ENCODE results near the gene HLF. TPM values are rescaled to one million over a fixed set of nuclear protein-coding genes. Genes with fewer than 3 reads are reported as not detected.

The HLF gene
- total RNA-seq, 1 experiment from 2014 or later, result not detected

DNA sequence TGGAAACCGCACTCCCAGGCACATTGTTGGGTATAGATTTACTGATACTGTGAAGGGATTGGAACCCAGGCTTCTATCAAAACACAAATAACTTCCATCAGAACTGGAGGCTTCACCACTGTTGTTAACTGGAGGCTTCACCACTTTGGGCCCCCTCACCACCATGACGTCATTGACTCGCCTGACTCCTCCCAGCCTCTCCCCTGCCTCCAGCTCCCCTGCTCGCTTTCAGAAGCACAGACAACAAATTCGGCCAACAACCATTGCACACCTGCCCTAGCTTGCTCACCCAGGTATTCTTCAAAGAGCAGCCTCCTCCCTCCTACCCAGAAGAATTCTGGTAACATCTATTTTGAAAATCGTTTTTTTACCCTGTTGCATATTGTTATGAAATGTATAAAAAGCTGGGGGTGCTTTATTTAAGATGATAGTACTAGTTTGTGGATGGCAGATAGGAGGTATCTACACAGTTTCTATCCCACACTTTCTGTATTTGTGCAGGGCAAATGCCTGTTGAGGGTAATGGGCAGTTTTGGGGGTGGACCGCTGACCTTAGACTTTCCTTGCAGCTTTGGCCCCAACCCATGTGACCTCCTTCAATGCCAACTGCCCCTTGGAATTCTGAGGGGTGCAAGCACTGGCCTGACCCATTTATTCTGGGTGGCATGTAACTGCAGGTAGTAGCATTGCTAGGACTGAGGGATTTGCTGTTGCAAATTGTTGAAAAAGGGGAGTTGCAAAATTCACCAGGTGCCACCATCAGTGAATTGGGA, 54.1 kb downstream of the HLF start:
- Histone ChIP-seq H3K4me2 (ENCODE audit: low read depth, low read length, poor library complexity, severe bottlenecking) (no peak overlapping the region), H3K36me3 (ENCODE audit: insufficient read depth, low read length) (no peaks in the 10 kb centered on the region), H3K27ac (ENCODE audit: low read length) (no peak overlapping the region), H3K27me3 (ENCODE audit: low read length) (no peaks in the 10 kb centered on the region), H4K20me1 (ENCODE audit: insufficient read depth, low read depth, low read length) (no peaks in the 10 kb centered on the region), H3K79me2 (ENCODE audit: low read length) (no peaks in the 10 kb centered on the region), H3K9ac (ENCODE audit: low read length) (no peak overlapping the region), H2AFZ (ENCODE audit: low read length) (no peak overlapping the region), H3K4me1 (ENCODE audit: low read length) (no peaks in the 10 kb centered on the region), H3K9me2 (replicated peaks; ENCODE audit: insufficient read depth, low read length) (no peaks in the 10 kb centered on the region), H3K4me3 (ENCODE audit: low read length) (no peak overlapping the region), H3K9me3 (ENCODE audit: low read length) (no peaks in the 10 kb centered on the region)
- DNase-seq, result no peak

DNA sequence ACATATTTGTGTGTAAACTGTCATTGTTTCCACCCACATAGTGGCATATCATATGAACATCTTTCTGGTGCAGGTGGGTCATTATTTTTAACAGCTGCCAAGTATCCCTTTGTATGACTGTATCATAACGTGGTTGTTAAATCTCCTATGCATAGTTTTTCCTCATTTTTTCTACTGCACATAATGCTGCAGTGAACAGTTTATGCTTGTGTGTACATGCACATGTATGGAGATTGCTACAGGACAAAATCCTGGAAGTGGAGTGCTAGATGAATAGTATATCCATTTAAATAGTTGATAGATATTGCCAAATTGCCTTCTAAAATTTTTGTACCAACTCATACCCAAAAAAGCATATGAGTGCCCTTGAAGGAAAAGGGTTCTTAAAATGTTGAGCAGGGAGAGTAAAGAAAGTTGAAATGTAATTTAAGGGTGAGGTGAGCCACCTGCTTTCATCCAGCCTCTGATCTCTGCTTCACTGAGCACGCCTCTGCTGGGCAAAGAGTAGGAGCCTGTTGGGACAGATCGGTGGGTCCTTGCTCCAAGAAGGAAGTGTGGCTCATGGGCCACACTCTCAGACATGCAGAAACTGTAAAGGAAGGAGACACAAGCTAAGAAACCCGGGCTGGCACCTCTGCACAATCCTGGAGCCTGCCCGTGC, 55.3 kb downstream of the HLF start:
- Histone ChIP-seq H3K9me3 (ENCODE audit: low read length) (no peaks in the 10 kb centered on the region), H3K27ac (ENCODE audit: low read length) (no peak overlapping the region), H4K20me1 (ENCODE audit: insufficient read depth, low read depth, low read length) (no peaks in the 10 kb centered on the region), H3K4me2 (ENCODE audit: low read depth, low read length, poor library complexity, severe bottlenecking) (no peak overlapping the region), H3K9me2 (replicated peaks; ENCODE audit: insufficient read depth, low read length) (no peaks in the 10 kb centered on the region), H3K4me1 (ENCODE audit: low read length) (no peaks in the 10 kb centered on the region), H3K27me3 (ENCODE audit: low read length) (no peaks in the 10 kb centered on the region), H3K9ac (ENCODE audit: low read length) (no peak overlapping the region), H2AFZ (ENCODE audit: low read length) (no peak overlapping the region), H3K79me2 (ENCODE audit: low read length) (no peaks in the 10 kb centered on the region), H3K4me3 (ENCODE audit: low read length) (no peak overlapping the region), H3K36me3 (ENCODE audit: insufficient read depth, low read length) (no peaks in the 10 kb centered on the region)
- DNase-seq, result no peak

DNA sequence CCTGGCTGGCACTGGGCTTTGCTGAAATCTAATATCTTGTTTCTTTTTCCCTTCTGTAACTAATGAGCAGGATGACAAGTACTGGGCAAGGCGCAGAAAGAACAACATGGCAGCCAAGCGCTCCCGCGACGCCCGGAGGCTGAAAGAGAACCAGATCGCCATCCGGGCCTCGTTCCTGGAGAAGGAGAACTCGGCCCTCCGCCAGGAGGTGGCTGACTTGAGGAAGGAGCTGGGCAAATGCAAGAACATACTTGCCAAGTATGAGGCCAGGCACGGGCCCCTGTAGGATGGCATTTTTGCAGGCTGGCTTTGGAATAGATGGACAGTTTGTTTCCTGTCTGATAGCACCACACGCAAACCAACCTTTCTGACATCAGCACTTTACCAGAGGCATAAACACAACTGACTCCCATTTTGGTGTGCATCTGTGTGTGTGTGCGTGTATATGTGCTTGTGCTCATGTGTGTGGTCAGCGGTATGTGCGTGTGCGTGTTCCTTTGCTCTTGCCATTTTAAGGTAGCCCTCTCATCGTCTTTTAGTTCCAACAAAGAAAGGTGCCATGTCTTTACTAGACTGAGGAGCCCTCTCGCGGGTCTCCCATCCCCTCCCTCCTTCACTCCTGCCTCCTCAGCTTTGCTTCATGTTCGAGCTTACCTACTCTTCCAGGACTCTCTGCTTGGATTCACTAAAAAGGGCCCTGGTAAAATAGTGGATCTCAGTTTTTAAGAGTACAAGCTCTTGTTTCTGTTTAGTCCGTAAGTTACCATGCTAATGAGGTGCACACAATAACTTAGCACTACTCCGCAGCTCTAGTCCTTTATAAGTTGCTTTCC, 56.0 kb downstream of the HLF start:
- Histone ChIP-seq H2AFZ (ENCODE audit: low read length) (no peak overlapping the region), H3K36me3 (ENCODE audit: insufficient read depth, low read length) (no peaks in the 10 kb centered on the region), H4K20me1 (ENCODE audit: insufficient read depth, low read depth, low read length) (no peaks in the 10 kb centered on the region), H3K27me3 (ENCODE audit: low read length) (no peaks in the 10 kb centered on the region), H3K27ac (ENCODE audit: low read length) (no peak overlapping the region), H3K9ac (ENCODE audit: low read length) (no peak overlapping the region), H3K9me2 (replicated peaks; ENCODE audit: insufficient read depth, low read length) (no peaks in the 10 kb centered on the region), H3K4me3 (ENCODE audit: low read length) (no peak overlapping the region), H3K4me1 (ENCODE audit: low read length) (no peaks in the 10 kb centered on the region), H3K4me2 (ENCODE audit: low read depth, low read length, poor library complexity, severe bottlenecking) (no peak overlapping the region), H3K9me3 (ENCODE audit: low read length) (no peaks in the 10 kb centered on the region), H3K79me2 (ENCODE audit: low read length) (no peaks in the 10 kb centered on the region)
- no peak for DNase-seq

DNA sequence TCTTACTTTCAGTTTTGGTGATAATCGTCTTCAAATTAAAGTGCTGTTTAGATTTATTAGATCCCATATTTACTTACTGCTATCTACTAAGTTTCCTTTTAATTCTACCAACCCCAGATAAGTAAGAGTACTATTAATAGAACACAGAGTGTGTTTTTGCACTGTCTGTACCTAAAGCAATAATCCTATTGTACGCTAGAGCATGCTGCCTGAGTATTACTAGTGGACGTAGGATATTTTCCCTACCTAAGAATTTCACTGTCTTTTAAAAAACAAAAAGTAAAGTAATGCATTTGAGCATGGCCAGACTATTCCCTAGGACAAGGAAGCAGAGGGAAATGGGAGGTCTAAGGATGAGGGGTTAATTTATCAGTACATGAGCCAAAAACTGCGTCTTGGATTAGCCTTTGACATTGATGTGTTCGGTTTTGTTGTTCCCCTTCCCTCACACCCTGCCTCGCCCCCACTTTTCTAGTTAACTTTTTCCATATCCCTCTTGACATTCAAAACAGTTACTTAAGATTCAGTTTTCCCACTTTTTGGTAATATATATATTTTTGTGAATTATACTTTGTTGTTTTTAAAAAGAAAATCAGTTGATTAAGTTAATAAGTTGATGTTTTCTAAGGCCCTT, 56.8 kb downstream of the HLF start:
- H3K4me1 ChIP-seq (ENCODE audit: low read length), result no peaks in the 10 kb centered on the region
- no peaks in the 10 kb centered on the region for H3K9me3 ChIP-seq (ENCODE audit: low read length)
- no peak overlapping the region for H3K27ac ChIP-seq (ENCODE audit: low read length)
- H4K20me1 ChIP-seq (ENCODE audit: insufficient read depth, low read depth, low read length), result no peaks in the 10 kb centered on the region
- no peaks in the 10 kb centered on the region for H3K9me2 ChIP-seq (replicated peaks; ENCODE audit: insufficient read depth, low read length)
- no peak overlapping the region for H3K9ac ChIP-seq (ENCODE audit: low read length)
- H3K79me2 ChIP-seq (ENCODE audit: low read length), result no peaks in the 10 kb centered on the region
- no peak overlapping the region for H3K4me2 ChIP-seq (ENCODE audit: low read depth, low read length, poor library complexity, severe bottlenecking)
- no peak overlapping the region for H3K4me3 ChIP-seq (ENCODE audit: low read length)
- no peaks in the 10 kb centered on the region for H3K36me3 ChIP-seq (ENCODE audit: insufficient read depth, low read length)
- no peak for DNase-seq
- no peak overlapping the region for H2AFZ ChIP-seq (ENCODE audit: low read length)
- no peaks in the 10 kb centered on the region for H3K27me3 ChIP-seq (ENCODE audit: low read length)

DNA sequence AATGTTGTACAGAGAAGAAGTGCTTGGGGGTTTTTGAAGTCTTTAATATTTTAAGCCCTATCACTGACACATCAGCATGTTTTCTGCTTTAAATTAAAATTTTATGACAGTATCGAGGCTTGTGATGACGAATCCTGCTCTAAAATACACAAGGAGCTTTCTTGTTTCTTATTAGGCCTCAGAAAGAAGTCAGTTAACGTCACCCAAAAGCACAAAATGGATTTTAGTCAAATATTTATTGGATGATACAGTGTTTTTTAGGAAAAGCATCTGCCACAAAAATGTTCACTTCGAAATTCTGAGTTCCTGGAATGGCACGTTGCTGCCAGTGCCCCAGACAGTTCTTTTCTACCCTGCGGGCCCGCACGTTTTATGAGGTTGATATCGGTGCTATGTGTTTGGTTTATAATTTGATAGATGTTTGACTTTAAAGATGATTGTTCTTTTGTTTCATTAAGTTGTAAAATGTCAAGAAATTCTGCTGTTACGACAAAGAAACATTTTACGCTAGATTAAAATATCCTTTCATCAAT, 57.8 kb downstream of the HLF start:
- H3K4me3 ChIP-seq (ENCODE audit: low read length), result no peak overlapping the region
- no peak overlapping the region for H3K27ac ChIP-seq (ENCODE audit: low read length)
- no peaks in the 10 kb centered on the region for H3K9me2 ChIP-seq (replicated peaks; ENCODE audit: insufficient read depth, low read length)
- H3K27me3 ChIP-seq (ENCODE audit: low read length), result no peaks in the 10 kb centered on the region
- H2AFZ ChIP-seq (ENCODE audit: low read length), result no peak overlapping the region
- no peaks in the 10 kb centered on the region for H4K20me1 ChIP-seq (ENCODE audit: insufficient read depth, low read depth, low read length)
- no peak overlapping the region for H3K9ac ChIP-seq (ENCODE audit: low read length)
- H3K36me3 ChIP-seq (ENCODE audit: insufficient read depth, low read length), result no peaks in the 10 kb centered on the region
- H3K4me2 ChIP-seq (ENCODE audit: low read depth, low read length, poor library complexity, severe bottlenecking), result no peak overlapping the region
- H3K4me1 ChIP-seq (ENCODE audit: low read length), result no peaks in the 10 kb centered on the region
- DNase-seq, result no peak
- no peaks in the 10 kb centered on the region for H3K79me2 ChIP-seq (ENCODE audit: low read length)
- no peaks in the 10 kb centered on the region for H3K9me3 ChIP-seq (ENCODE audit: low read length)

DNA sequence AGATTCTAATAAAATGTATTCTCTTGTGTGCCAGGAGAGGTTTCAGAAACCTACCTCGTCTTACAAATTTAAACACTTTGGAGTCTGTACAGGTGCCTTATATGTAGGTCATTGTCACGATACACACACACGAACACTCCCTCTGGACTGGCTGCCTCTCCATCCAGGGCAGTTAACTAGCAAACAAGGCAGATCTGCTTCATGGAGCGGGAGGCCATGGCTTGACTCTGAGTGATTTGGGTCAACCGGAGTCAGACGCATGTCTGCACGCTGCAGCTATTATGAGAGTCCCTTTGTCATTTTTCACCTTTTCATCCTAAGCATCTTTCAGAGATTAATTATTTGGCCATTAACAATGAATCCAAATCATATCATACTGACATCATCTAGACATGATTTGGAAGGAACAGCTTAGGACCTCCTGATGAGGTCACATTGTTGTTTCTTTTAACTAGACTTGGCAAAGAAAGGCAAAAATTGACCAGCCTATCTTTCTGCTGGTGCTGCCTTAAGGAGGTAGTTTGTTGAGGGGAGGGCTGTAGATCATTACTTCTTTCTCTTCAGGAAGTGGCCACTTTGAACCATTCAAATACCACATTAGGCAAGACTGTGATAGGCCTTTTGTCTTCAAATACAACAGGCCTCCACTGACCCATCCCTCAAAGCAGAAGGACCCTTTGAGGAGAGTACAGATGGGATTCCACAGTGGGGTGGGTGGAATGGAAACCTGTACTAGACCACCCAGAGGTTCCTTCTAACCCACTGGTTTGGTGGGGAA, 58.9 kb downstream of the HLF start:
- Histone ChIP-seq H3K79me2 (ENCODE audit: low read length) (no peaks in the 10 kb centered on the region), H3K9ac (ENCODE audit: low read length) (no peak overlapping the region), H3K36me3 (ENCODE audit: insufficient read depth, low read length) (no peaks in the 10 kb centered on the region), H4K20me1 (ENCODE audit: insufficient read depth, low read depth, low read length) (no peaks in the 10 kb centered on the region), H3K27me3 (ENCODE audit: low read length) (no peaks in the 10 kb centered on the region), H3K4me3 (ENCODE audit: low read length) (no peak overlapping the region), H3K4me2 (ENCODE audit: low read depth, low read length, poor library complexity, severe bottlenecking) (no peak overlapping the region), H3K9me2 (replicated peaks; ENCODE audit: insufficient read depth, low read length) (no peaks in the 10 kb centered on the region), H3K4me1 (ENCODE audit: low read length) (no peaks in the 10 kb centered on the region), H3K27ac (ENCODE audit: low read length) (no peak overlapping the region), H3K9me3 (ENCODE audit: low read length) (no peaks in the 10 kb centered on the region), H2AFZ (ENCODE audit: low read length) (no peak overlapping the region)
- no peak for DNase-seq

DNA sequence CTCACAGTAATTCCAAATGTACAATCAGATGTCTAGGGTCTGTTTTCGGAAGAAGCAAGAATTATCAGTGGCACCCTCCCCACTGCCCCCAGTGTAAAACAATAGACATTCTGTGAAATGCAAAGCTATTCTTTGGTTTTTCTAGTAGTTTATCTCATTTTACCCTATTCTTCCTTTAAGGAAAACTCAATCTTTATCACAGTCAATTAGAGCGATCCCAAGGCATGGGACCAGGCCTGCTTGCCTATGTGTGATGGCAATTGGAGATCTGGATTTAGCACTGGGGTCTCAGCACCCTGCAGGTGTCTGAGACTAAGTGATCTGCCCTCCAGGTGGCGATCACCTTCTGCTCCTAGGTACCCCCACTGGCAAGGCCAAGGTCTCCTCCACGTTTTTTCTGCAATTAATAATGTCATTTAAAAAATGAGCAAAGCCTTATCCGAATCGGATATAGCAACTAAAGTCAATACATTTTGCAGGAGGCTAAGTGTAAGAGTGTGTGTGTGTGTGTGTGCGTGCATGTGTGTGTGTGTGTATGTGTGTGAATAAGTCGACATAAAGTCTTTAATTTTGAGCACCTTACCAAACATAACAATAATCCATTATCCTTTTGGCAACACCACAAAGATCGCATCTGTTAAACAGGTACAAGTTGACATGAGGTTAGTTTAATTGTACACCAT, 59.7 kb downstream of the HLF start:
- no peak overlapping the region for H2AFZ ChIP-seq (ENCODE audit: low read length)
- no peak overlapping the region for H3K27ac ChIP-seq (ENCODE audit: low read length)
- no peaks in the 10 kb centered on the region for H4K20me1 ChIP-seq (ENCODE audit: insufficient read depth, low read depth, low read length)
- DNase-seq, result no peak
- H3K4me1 ChIP-seq (ENCODE audit: low read length), result no peaks in the 10 kb centered on the region
- no peaks in the 10 kb centered on the region for H3K9me3 ChIP-seq (ENCODE audit: low read length)
- no peak overlapping the region for H3K9ac ChIP-seq (ENCODE audit: low read length)
- no peaks in the 10 kb centered on the region for H3K36me3 ChIP-seq (ENCODE audit: insufficient read depth, low read length)
- H3K27me3 ChIP-seq (ENCODE audit: low read length), result no peaks in the 10 kb centered on the region
- H3K9me2 ChIP-seq (replicated peaks; ENCODE audit: insufficient read depth, low read length), result no peaks in the 10 kb centered on the region
- H3K4me2 ChIP-seq (ENCODE audit: low read depth, low read length, poor library complexity, severe bottlenecking), result no peak overlapping the region
- H3K4me3 ChIP-seq (ENCODE audit: low read length), result no peak overlapping the region
- no peaks in the 10 kb centered on the region for H3K79me2 ChIP-seq (ENCODE audit: low read length)

Data from Karpas-422 (cell line).